Activated CD8-positive, alpha-beta T cell treated with anti-CD3 and anti-CD28 coated beads for 36 hours (primary cell): ENCODE measurements around the gene FCER1G. TPM values are rescaled to one million over a fixed set of nuclear protein-coding genes. Genes with fewer than 3 reads are reported as not detected.

Source experiments
- ATAC-seq: fragments of 200-7000 bp; cut with Tn5 transposase; one replicate; pipeline ENCODE4 v1.10.0; 2021; ENCODE audit warnings: mild to moderate bottlenecking, moderate library complexity
- CTCF ChIA-PET: fragments of 350-600 bp; sonication (Branson Sonifier 250); formaldehyde crosslinking; loops from one replicate; lab custom pipeline; 2021; ENCODE audit warnings: antibody characterized with exemption; lab: Charles Lee
- POLR2A ChIA-PET: fragments of 350-600 bp; sonication (Branson Sonifier 250); formaldehyde crosslinking; loops from one replicate; lab custom pipeline; 2021; ENCODE audit warnings: antibody characterized with exemption; lab: Charles Lee
- DNase-seq: peaks from one replicate; pipeline ENCODE4 v3.0.0-alpha.2; 2020
- H3K27ac Mint-ChIP-seq: one replicate; pipeline ENCODE4 v1.8.0; 2021; ENCODE audit warnings: mild to moderate bottlenecking, mixed read lengths
- H3K27me3 Mint-ChIP-seq: one replicate; pipeline ENCODE4 v1.8.0; 2021; ENCODE audit warnings: mixed read lengths
- H3K36me3 Mint-ChIP-seq: one replicate; pipeline ENCODE4 v1.8.0; 2021; ENCODE audit warnings: low read depth, mixed read lengths
- H3K4me1 Mint-ChIP-seq: one replicate; pipeline ENCODE4 v1.8.0; 2021; ENCODE audit warnings: low read depth, mixed read lengths
- H3K4me3 Mint-ChIP-seq: one replicate; pipeline ENCODE4 v1.8.0; 2021; ENCODE audit warnings: mild to moderate bottlenecking, moderate library complexity, mixed read lengths
- H3K9me3 Mint-ChIP-seq: one replicate; pipeline ENCODE4 v1.8.0; 2021; ENCODE audit warnings: mixed read lengths
- CTCF ChIP-seq: fragments of 200-600 bp; IDR thresholded peaks from one replicate; pipeline ENCODE4 v1.8.0; 2022; ENCODE audit warnings: antibody characterized with exemption, mild to moderate bottlenecking
- intact Hi-C: fragments of 100-400 bp; cut with micrococcal nuclease; formaldehyde crosslinking; loops from one replicate; pipeline ENCODE4 v1.10.0; 2022
- total RNA-seq, 2 experiments: library from RNA; stranded (reverse); gene quantifications; one replicate each; pipeline ENCODE4 v1.2.3, GENCODE V29; 2021

FCER1G gene
- total RNA-seq, 2 experiments from 2014 or later: 0.60 to 0.81 TPM

- no peaks in the 10 kb centered on the region for H3K9me3 Mint-ChIP-seq
- TF ChIP-seq CTCF: no peak
- H3K4me3 Mint-ChIP-seq: no peak overlapping the region
- peak overlapping the region; percentile 42 for H3K27ac Mint-ChIP-seq
- no peak for ATAC-seq
- POLR2A ChIA-PET: interaction anchor here (1.1 to 3.7 kb wide), 4 partner anchors 9 to 28 kb away, joined by 3 to 46 read pairs (median 8); partner anchors contain the start of genes NDUFS2, PPOX and UFC1
- intact Hi-C loops: no loop called here
- peaks cover 32% of the 10 kb centered on the region for H3K36me3 Mint-ChIP-seq
- peaks cover 36% of the 10 kb centered on the region for H3K4me1 Mint-ChIP-seq
- H3K27me3 Mint-ChIP-seq: no peaks in the 10 kb centered on the region
- CTCF ChIA-PET: interaction anchor here (3.7 kb wide), 1 partner anchor 8 kb away, joined by 30 read pairs; the partner anchor contains the start of gene PPOX
- no peak for DNase-seq
Observed at GRCh38 chr1:161174911-161175310, 40.2 kb upstream of the FCER1G start.

GRCh38 chr1:161175771-161176453, 39.2 kb upstream of the FCER1G start:
- peaks cover 44% of the 10 kb centered on the region for H3K4me1 Mint-ChIP-seq
- ChIA-PET CTCF (interaction anchor here (1.0 to 3.7 kb wide), 4 partner anchors 9 to 116 kb away, joined by 3 to 30 read pairs (median 6); partner anchors contain the start of gene PPOX), POLR2A (interaction anchor here (0.8 to 3.7 kb wide), 9 partner anchors 10 to 128 kb away, joined by 3 to 46 read pairs (median 3); partner anchors contain the start of genes NDUFS2, PPOX and UFC1)
- peak overlapping the region; percentile 99 for H3K27ac Mint-ChIP-seq
- intact Hi-C loops: no loop called here
- no peak for TF ChIP-seq CTCF
- DNase-seq (no peak), ATAC-seq (no peak)
- peak overlapping the region; percentile 97 for H3K4me3 Mint-ChIP-seq
- no peaks in the 10 kb centered on the region for H3K27me3 Mint-ChIP-seq
- H3K9me3 Mint-ChIP-seq: no peaks in the 10 kb centered on the region
- peaks cover 31% of the 10 kb centered on the region for H3K36me3 Mint-ChIP-seq

GRCh38 chr1:161176468-161177111, 38.5 kb upstream of the FCER1G start:
- ATAC-seq: no peak
- POLR2A ChIA-PET: interaction anchor here (0.7 to 3.7 kb wide), 11 partner anchors 11 to 217 kb away, joined by 3 to 46 read pairs (median 3); partner anchors contain the start of genes ADAMTS4, NDUFS2, PPOX and UFC1

GRCh38 chr1:161177112-161177935, 37.8 kb upstream of the FCER1G start, which contains the start of gene B4GALT3:
B4GALT3 (minus strand) TSS chr1:161177507; CDS start chr1:161176060, 1,447 bp downstream.
- CTCF ChIA-PET: interaction anchor here (1.1 to 3.7 kb wide), 6 partner anchors 9 to 115 kb away, joined by 3 to 30 read pairs (median 3); partner anchors contain the start of gene PPOX
- intact Hi-C loops: no loop called here
- Mint-ChIP-seq H3K9me3 (no peaks in the 10 kb centered on the region), H3K27ac (peak within 1 kb of the TSS; percentile 99), H3K27me3 (no peaks in the 10 kb centered on the region), H3K4me3 (peak within 1 kb of the TSS; percentile 97), H3K36me3 (peaks cover 26% of the 10 kb centered on the region), H3K4me1 (peaks cover 55% of the 10 kb centered on the region)
- ATAC-seq: peak; percentile 85
- no peak for TF ChIP-seq CTCF
- peak; percentile 96 for DNase-seq
- POLR2A ChIA-PET: interaction anchor here (0.6 to 3.7 kb wide), 11 partner anchors 11 to 217 kb away, joined by 3 to 46 read pairs (median 5); partner anchors contain the start of genes ADAMTS4, NDUFS2, PPOX and TOMM40L

More at GRCh38 chr1:161176468-161177111, 38.5 kb upstream of the FCER1G start:
- CTCF ChIA-PET: interaction anchor here (1.0 to 3.7 kb wide), 7 partner anchors 10 to 116 kb away, joined by 3 to 30 read pairs (median 3); partner anchors contain the start of gene PPOX
- Mint-ChIP-seq H3K27ac (peak overlapping the region; percentile 99), H3K36me3 (peaks cover 26% of the 10 kb centered on the region), H3K4me3 (peak overlapping the region; percentile 97), H3K27me3 (no peaks in the 10 kb centered on the region), H3K4me1 (peaks cover 48% of the 10 kb centered on the region), H3K9me3 (no peaks in the 10 kb centered on the region)
- no peak for DNase-seq
- TF ChIP-seq CTCF: no peak
- intact Hi-C loops: no loop called here
